ENCODE results near the gene HMHB1.
"Not testable (repeated sequence)": the region's sequence is repeated elsewhere in the genome, so short reads cannot be mapped to it uniquely, and the experiment has no call there.

Gene HMHB1

DNA sequence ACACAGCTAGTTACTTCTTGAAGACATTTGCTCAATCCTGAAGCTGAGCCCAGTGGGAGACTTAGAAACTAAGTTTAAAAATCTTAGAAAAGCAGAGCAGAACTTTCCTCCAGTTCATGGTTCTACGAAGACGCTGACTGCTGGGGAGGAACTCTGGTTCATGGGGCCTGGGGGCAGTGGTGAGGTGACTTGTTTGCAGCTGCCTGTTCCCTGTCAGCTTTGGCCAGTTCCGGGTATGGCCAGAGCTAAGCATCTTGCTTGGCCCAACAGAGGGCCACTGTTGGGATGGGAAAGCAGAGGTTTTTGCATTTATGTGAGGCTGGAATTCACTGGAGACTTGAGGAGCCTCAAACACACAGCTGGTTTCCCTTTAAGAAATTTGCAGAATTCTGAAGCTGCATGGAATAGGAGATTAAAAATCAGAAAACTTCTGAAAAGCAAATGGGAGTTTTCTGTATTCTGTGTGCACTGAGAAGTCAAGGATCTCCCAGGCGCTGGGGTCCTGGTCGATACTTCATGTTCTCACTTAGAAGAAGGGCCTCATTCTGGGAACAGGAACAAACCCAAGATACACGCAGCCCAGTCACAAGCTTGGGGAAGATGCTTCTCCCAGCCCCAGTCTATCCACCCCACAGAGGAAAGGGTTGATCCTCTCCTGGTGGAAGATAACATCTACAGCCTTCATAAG is 10.6 kb upstream of the HMHB1 start:
- Histone ChIP-seq H3K4me3 (no peak overlapping the region), H3K27ac (no peak overlapping the region)
- TF ChIP-seq CTCF (IDR thresholded peaks at IDR 0.05) = no peak
- DNase-seq (ENCODE audit: low spot score) = no peak

DNA sequence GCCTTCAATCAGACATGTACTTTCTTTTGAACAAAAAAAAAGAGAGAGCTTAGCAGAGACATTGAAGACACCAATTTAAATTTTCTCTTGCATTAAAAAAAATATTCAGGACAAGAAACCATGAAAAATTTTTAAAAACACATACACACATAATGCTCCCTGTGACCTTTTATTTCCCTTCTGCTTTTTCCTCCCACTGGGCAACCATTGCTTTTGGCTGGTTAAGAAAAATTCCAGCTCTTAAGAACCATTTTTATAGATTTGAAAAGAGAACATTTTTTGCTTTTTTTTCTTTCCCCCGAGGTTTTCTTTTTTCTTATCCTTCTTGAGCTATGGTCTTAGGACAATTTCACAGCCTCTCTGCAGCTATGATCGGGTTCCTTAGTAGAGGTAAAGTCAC is 6.1 kb upstream of the HMHB1 start:
- H3K27ac ChIP-seq = no peak overlapping the region
- H3K4me3 ChIP-seq = no peak overlapping the region
- TF ChIP-seq CTCF (IDR thresholded peaks at IDR 0.05) = no peak
- DNase-seq (ENCODE audit: low spot score) = no peak

GRCh38 chr5:143806579-143806978 is 5.4 kb upstream of the HMHB1 start:
- no peak for DNase-seq (ENCODE audit: low spot score)
- no peak overlapping the region for H3K4me3 ChIP-seq
- no peak for TF ChIP-seq CTCF (IDR thresholded peaks at IDR 0.05)
- H3K27ac ChIP-seq = peak overlapping the region in 1 of 2 donors; percentile 10

DNA sequence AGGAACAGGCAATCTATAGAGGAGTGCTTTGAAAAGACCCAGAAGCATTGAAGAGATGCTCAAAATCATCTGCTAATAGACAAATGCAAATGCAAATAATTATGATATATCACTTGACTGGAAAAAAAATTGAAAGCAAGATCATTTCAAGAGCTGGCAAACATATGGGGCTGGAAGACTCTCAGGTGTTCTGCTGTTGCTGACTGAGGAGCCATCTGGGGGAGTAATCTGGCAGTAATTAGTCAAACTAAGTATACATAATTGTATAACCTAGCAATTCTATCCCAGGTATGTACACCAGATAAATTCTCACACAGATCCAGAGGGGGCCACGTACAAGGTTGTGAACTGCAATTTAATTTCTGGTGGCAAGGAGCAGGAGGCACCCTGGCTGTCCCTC is 4.6 kb upstream of the HMHB1 start:
- no peak for DNase-seq (ENCODE audit: low spot score)
- Histone ChIP-seq H3K27ac (no peak overlapping the region), H3K4me3 (no peak overlapping the region)
- TF ChIP-seq CTCF (IDR thresholded peaks at IDR 0.05) = no peak

GRCh38 chr5:143816370-143816769 is 4.4 kb downstream of the HMHB1 start:
- not testable (repeated sequence) for DNase-seq (ENCODE audit: low spot score)

DNA sequence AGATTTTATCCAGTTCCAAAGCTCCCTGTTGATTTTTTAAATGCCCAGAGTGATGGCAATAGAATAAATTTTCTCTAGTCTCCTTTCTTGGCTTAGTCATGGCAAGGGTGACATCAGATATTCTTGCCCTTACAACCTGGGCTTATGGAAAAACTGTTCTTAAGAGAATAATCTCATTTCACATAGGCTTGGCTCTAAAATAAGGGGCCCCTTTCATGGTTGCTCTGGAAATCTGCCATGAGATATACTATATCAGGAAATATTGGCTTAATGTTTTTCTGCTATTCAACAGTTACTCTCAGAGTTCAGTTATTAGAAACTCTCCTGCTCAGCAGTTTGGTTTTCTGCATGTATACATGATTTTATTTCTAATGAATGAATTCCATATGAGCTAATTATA is 7.8 kb downstream of the HMHB1 start:
- no peak overlapping the region for H3K27ac ChIP-seq
- no peak for TF ChIP-seq CTCF (IDR thresholded peaks at IDR 0.05)
- no peak for DNase-seq (ENCODE audit: low spot score)

More at GRCh38 chr5:143816370-143816769, 4.4 kb downstream of the HMHB1 start:
- not testable (repeated sequence) for H3K4me3 ChIP-seq, H3K27ac ChIP-seq

GRCh38 chr5:143820451-143820850 is 8.5 kb downstream of the HMHB1 start:
- no peak for DNase-seq (ENCODE audit: low spot score)

More for the DNA sequence above, 7.8 kb downstream of the HMHB1 start:
- no peak overlapping the region for H3K4me3 ChIP-seq

More at GRCh38 chr5:143820451-143820850, 8.5 kb downstream of the HMHB1 start:
- Histone ChIP-seq H3K4me3 (no peak overlapping the region), H3K27ac (no peak overlapping the region)
- TF ChIP-seq CTCF (IDR thresholded peaks at IDR 0.05) = no peak

Measured in coronary artery (tissue), 2 donors.